HepG2 (cell line): ENCODE measurements around the gene PRM3. TPM values are rescaled to one million over a fixed set of nuclear protein-coding genes. Genes with fewer than 3 reads are reported as not detected.

Experiments used
- ATF4 ChIP-seq, 2 experiments: fragments of 450-650 bp in 1 of 2; sonication (generic) in 1 of 2; formaldehyde crosslinking; IDR thresholded peaks; 2 replicates each; pipeline versions ENCODE4 v1.5.0 to v1.8.0; 2020 to 2022; ENCODE audit warnings: mild to moderate bottlenecking in 1 of 2, missing genetic modification reagents in 1 of 2
- PITX1 ChIP-seq: sonication (generic); formaldehyde crosslinking; IDR thresholded peaks from 2 replicates; pipeline ENCODE4 v1.5.1; 2020; ENCODE audit warnings: mild to moderate bottlenecking, missing genetic modification reagents
- ZBTB1 ChIP-seq: sonication (generic); formaldehyde crosslinking; IDR thresholded peaks from 2 replicates; pipeline ENCODE4 v1.4.0; 2020; ENCODE audit warnings: missing genetic modification reagents, borderline replicate concordance
- ZMYM4 ChIP-seq: sonication (generic); formaldehyde crosslinking; IDR thresholded peaks from 2 replicates; pipeline ENCODE4 v1.8.1; 2023; ENCODE audit warnings: mild to moderate bottlenecking, missing genetic modification reagents
- ZNF329 ChIP-seq: sonication (generic); formaldehyde crosslinking; IDR thresholded peaks from 2 replicates; pipeline ENCODE4 v1.9.0; 2021; ENCODE audit warnings: low read depth, mild to moderate bottlenecking, missing genetic modification reagents
- ZNF501 ChIP-seq: sonication (generic); formaldehyde crosslinking; IDR thresholded peaks from 2 replicates; pipeline ENCODE4 v1.5.1; 2020; ENCODE audit warnings: mild to moderate bottlenecking, moderate library complexity, missing genetic modification reagents
- ZNF569 ChIP-seq: sonication (generic); formaldehyde crosslinking; IDR thresholded peaks from 2 replicates; pipeline ENCODE4 v1.5.0; 2020; ENCODE audit warnings: mild to moderate bottlenecking, missing genetic modification reagents, moderate library complexity, borderline replicate concordance
- ZNF605 ChIP-seq: sonication (generic); formaldehyde crosslinking; IDR thresholded peaks from 2 replicates; pipeline ENCODE4 v1.8.0; 2022; ENCODE audit warnings: mild to moderate bottlenecking, missing genetic modification reagents
- ZNF629 ChIP-seq: sonication (generic); formaldehyde crosslinking; conservative IDR thresholded peaks from 2 replicates; pipeline ENCODE4 v1.5.0; 2020; ENCODE audit warnings: missing genetic modification reagents
- ZSCAN5A ChIP-seq: sonication (generic); formaldehyde crosslinking; IDR thresholded peaks from 2 replicates; pipeline ENCODE4 v1.8.0; 2022; ENCODE audit warnings: mild to moderate bottlenecking, missing genetic modification reagents, borderline replicate concordance
- polyA plus RNA-seq, 8 experiments: library from polyadenylated mRNA; depleted of rRNA in 3 of 8; stranded (reverse) in 7 of 8; unstranded in 1 of 8; fragments of >200 nt; fragmentation: Illumina TruSeq in 4 of 8; extraction: Trizol in 4 of 8; gene quantifications; 2 replicates each; pipeline versions ENCODE4 v1.2.1 to v1.2.3, GENCODE V29; 2011 to 2016; ENCODE audit warnings: low read depth in 4 of 8, missing spikeins in 1 of 8, mixed read lengths in 1 of 8; ENCODE audit not compliant: insufficient read depth in 1 of 8
- total RNA-seq, 5 experiments: library from RNA; depleted of rRNA; stranded (reverse); fragments of >200 nt; fragmentation: Illumina TruSeq; extraction: Trizol; gene quantifications; 2 replicates each; pipeline ENCODE4 v1.2.3, GENCODE V29; 2016; ENCODE audit warnings: low read depth in 1 of 5
- TF ChIP-seq, protein P1 (sequence below): IDR thresholded peaks from 2 replicates; pipeline ENCODE4 v1.6.1; 2018; ENCODE audit warnings: missing genetic modification reagents, mild to moderate bottlenecking, missing compliant biosample characterization
- TF ChIP-seq, protein P2 (sequence below): sonication (generic); formaldehyde crosslinking; IDR thresholded peaks from 2 replicates; pipeline ENCODE4 v1.5.0; 2020; ENCODE audit warnings: missing genetic modification reagents
- TF ChIP-seq, protein P3 (sequence below): sonication (generic); formaldehyde crosslinking; IDR thresholded peaks from 2 replicates; pipeline ENCODE4 v1.5.0; 2020; ENCODE audit warnings: mild to moderate bottlenecking, missing genetic modification reagents, borderline replicate concordance
- TF ChIP-seq, protein P4 (sequence below): sonication (generic); formaldehyde crosslinking; IDR thresholded peaks from 2 replicates; pipeline ENCODE4 v1.5.0; 2020; ENCODE audit warnings: mild to moderate bottlenecking, missing genetic modification reagents
- TF ChIP-seq, protein P5 (sequence below): sonication (generic); formaldehyde crosslinking; IDR thresholded peaks from 2 replicates; pipeline ENCODE4 v1.8.0; 2022; ENCODE audit warnings: mild to moderate bottlenecking, missing genetic modification reagents, moderate library complexity
- TF ChIP-seq, protein P6 (sequence below): IDR thresholded peaks from 2 replicates; pipeline ENCODE4 v1.6.1; 2016; ENCODE audit warnings: mild to moderate bottlenecking

The PRM3 gene
- total and polyA plus RNA-seq, 2 of the 13 experiments (the other 11 are each of a cell fraction or from before 2014, with no cell fraction given) = not detected

GRCh38 chr16:11306997-11307638 lies 33.7 kb upstream of the PRM3 start (continued):
- TF ChIP-seq ZNF501 (CRISPR knock-in tag) (no peak; the same call in 1 of the 2 replicates), ZBTB1 (CRISPR knock-in tag) (no peak), ATF4 (CRISPR knock-in tag; IDR thresholded peaks at IDR 0.05) (peak in 1 of 2 experiments; percentile 46; a peak in 2 of 4 replicates), PITX1 (CRISPR knock-in tag) (peak; percentile 7; the same call in 1 of the 2 replicates), ZNF605 (no peak; the same call in 1 of the 2 replicates), ZSCAN5A (CRISPR knock-in tag) (no peak), ZMYM4 (peak; percentile 56), ZNF329 (CRISPR knock-in tag) (no peak), ZNF629 (CRISPR knock-in tag) (peak; percentile 49), ZNF569 (no peak)
- TF ChIP-seq, protein P1, sequence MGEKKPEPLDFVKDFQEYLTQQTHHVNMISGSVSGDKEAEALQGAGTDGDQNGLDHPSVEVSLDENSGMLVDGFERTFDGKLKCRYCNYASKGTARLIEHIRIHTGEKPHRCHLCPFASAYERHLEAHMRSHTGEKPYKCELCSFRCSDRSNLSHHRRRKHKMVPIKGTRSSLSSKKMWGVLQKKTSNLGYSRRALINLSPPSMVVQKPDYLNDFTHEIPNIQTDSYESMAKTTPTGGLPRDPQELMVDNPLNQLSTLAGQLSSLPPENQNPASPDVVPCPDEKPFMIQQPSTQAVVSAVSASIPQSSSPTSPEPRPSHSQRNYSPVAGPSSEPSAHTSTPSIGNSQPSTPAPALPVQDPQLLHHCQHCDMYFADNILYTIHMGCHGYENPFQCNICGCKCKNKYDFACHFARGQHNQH = peak; percentile 63
- TF ChIP-seq, protein P2, sequence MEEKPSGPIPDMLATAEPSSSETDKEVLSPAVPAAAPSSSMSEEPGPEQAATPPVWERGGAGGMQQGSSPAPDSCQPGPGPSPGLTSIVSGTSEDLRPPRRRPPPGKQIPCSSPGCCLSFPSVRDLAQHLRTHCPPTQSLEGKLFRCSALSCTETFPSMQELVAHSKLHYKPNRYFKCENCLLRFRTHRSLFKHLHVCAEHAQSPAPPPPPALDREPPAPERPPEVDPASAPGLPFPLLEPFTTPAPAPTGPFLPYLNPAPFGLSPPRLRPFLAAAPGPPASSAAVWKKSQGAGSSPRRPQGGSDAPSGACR (CRISPR knock-in tag) = 0 out of 2 replicates have a peak, but pooled peaks have one; percentile 78
- TF ChIP-seq, protein P3, sequence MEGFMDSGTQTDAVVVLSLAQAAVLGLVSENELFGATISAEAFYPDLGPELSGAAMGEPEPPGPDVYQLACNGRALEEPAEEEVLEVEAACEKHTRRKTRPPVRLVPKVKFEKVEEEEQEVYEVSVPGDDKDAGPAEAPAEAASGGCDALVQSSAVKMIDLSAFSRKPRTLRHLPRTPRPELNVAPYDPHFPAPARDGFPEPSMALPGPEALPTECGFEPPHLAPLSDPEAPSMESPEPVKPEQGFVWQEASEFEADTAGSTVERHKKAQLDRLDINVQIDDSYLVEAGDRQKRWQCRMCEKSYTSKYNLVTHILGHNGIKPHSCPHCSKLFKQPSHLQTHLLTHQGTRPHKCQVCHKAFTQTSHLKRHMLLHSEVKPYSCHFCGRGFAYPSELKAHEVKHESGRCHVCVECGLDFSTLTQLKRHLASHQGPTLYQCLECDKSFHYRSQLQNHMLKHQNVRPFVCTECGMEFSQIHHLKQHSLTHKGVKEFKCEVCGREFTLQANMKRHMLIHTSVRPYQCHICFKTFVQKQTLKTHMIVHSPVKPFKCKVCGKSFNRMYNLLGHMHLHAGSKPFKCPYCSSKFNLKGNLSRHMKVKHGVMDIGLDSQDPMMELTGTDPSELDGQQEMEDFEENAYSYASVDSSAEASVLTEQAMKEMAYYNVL (CRISPR knock-in tag) = peak; percentile 88; the same call in 1 of the 2 replicates
- TF ChIP-seq, protein P4, sequence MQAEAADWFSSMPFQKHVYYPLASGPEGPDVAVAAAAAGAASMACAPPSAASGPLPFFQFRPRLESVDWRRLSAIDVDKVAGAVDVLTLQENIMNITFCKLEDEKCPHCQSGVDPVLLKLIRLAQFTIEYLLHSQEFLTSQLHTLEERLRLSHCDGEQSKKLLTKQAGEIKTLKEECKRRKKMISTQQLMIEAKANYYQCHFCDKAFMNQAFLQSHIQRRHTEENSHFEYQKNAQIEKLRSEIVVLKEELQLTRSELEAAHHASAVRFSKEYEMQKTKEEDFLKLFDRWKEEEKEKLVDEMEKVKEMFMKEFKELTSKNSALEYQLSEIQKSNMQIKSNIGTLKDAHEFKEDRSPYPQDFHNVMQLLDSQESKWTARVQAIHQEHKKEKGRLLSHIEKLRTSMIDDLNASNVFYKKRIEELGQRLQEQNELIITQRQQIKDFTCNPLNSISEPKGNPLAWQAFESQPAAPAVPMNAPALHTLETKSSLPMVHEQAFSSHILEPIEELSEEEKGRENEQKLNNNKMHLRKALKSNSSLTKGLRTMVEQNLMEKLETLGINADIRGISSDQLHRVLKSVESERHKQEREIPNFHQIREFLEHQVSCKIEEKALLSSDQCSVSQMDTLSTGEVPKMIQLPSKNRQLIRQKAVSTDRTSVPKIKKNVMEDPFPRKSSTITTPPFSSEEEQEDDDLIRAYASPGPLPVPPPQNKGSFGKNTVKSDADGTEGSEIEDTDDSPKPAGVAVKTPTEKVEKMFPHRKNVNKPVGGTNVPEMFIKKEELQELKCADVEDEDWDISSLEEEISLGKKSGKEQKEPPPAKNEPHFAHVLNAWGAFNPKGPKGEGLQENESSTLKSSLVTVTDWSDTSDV (CRISPR knock-in tag) = no peak
- TF ChIP-seq, protein P5, sequence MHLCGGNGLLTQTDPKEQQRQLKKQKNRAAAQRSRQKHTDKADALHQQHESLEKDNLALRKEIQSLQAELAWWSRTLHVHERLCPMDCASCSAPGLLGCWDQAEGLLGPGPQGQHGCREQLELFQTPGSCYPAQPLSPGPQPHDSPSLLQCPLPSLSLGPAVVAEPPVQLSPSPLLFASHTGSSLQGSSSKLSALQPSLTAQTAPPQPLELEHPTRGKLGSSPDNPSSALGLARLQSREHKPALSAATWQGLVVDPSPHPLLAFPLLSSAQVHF (CRISPR knock-in tag) = no peak
- TF ChIP-seq, protein P6, sequence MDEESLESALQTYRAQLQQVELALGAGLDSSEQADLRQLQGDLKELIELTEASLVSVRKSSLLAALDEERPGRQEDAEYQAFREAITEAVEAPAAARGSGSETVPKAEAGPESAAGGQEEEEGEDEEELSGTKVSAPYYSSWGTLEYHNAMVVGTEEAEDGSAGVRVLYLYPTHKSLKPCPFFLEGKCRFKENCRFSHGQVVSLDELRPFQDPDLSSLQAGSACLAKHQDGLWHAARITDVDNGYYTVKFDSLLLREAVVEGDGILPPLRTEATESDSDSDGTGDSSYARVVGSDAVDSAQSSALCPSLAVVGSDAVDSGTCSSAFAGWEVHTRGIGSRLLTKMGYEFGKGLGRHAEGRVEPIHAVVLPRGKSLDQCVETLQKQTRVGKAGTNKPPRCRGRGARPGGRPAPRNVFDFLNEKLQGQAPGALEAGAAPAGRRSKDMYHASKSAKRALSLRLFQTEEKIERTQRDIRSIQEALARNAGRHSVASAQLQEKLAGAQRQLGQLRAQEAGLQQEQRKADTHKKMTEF (CRISPR knock-in tag) = peak; percentile 96
